ENCODE results near the gene MPV17.

GRCh38 chr2:27304488-27305240 lies 18.2 kb downstream of the MPV17 start:
- TF ChIP-seq CTCF (IDR thresholded peaks at IDR 0.05) (no peak), EZH2phosphoT487 (IDR thresholded peaks at IDR 0.05) (no peak)
